ENCODE results near the gene EXD3.

The EXD3 gene

GRCh38 chr9:137273611-137274320 lies 149.2 kb downstream of the EXD3 start:
- TF ChIP-seq Cebpa-rat (IDR thresholded peaks at IDR 0.05) = no peak
- peak overlapping the region; percentile 84 to 100 (median 98) for H3K4me2 ChIP-seq
- peak overlapping the region in 2 of 10 experiments; percentile 19 to 47; a peak in 2 of 20 replicates for H3K4me3 ChIP-seq
- no peaks in the 10 kb centered on the region for H3K27me3 ChIP-seq
- peaks cover 77 to 100% (median 99%) of the 10 kb centered on the region in 10 experiments for H3K4me1 ChIP-seq
- H3K36me3 ChIP-seq = peaks cover 20 to 51% (median 40%) of the 10 kb centered on the region in 11 experiments
- peaks cover 11 to 60% (median 37%) of the 10 kb centered on the region in 11 experiments; a peak in 21 of 22 replicates for H4K20me1 ChIP-seq
- peak overlapping the region in 10 of 11 experiments; percentile 19 to 80 (median 58); a peak in 16 of 22 replicates for H3K9ac ChIP-seq
- no peaks in the 10 kb centered on the region for H3K9me3 ChIP-seq (replicated peaks in 1 of 11)
- peak overlapping the region in 9 of 11 experiments; percentile 49 to 95 (median 90); a peak in 18 of 22 replicates for H3K27ac ChIP-seq

- peaks cover 11 to 61% (median 40%) of the 10 kb centered on the region in 11 experiments; a peak in 20 of 22 replicates for H4K20me1 ChIP-seq
- peak overlapping the region in 3 of 11 experiments; percentile 1 to 68 (median 65); a peak in 1 of 22 replicates for H3K9ac ChIP-seq
- H3K27me3 ChIP-seq = no peaks in the 10 kb centered on the region
- peaks cover 23 to 54% (median 41%) of the 10 kb centered on the region in 11 experiments for H3K36me3 ChIP-seq
- TF ChIP-seq Cebpa-rat (IDR thresholded peaks at IDR 0.05) = no peak
- H3K4me1 ChIP-seq = peaks cover 79 to 100% (median 99%) of the 10 kb centered on the region in 10 experiments
- H3K4me3 ChIP-seq = no peak overlapping the region
- H3K4me2 ChIP-seq = peak overlapping the region in 8 of 11 experiments; percentile 82 to 98 (median 93); a peak in 13 of 22 replicates
- peak overlapping the region in 1 of 11 experiments; percentile 69; a peak in 1 of 22 replicates for H3K27ac ChIP-seq
- no peaks in the 10 kb centered on the region for H3K9me3 ChIP-seq (replicated peaks in 1 of 11)
Observed at GRCh38 chr9:137273095-137273490, 149.9 kb downstream of the EXD3 start.

- Histone ChIP-seq H3K4me3 (peak overlapping the region in 2 of 10 experiments; percentile 19 to 25; a peak in 4 of 20 replicates), H3K36me3 (peaks cover 26 to 60% (median 45%) of the 10 kb centered on the region in 11 experiments), H3K9ac (peak overlapping the region in 8 of 11 experiments; percentile 35 to 68 (median 62); a peak in 16 of 22 replicates), H4K20me1 (peaks cover 11 to 68% (median 40%) of the 10 kb centered on the region in 11 experiments; a peak in 20 of 22 replicates), H3K9me3 (replicated peaks in 1 of 11) (no peaks in the 10 kb centered on the region), H3K4me1 (peaks cover 85 to 100% (median 99%) of the 10 kb centered on the region in 10 experiments), H3K27me3 (no peaks in the 10 kb centered on the region), H3K27ac (peak overlapping the region in 8 of 11 experiments; percentile 23 to 75 (median 67); a peak in 15 of 22 replicates), H3K4me2 (peak overlapping the region; percentile 67 to 98 (median 87))
- no peak for TF ChIP-seq Cebpa-rat (IDR thresholded peaks at IDR 0.05)
Observed at GRCh38 chr9:137272241-137273094, 150.5 kb downstream of the EXD3 start.

- Histone ChIP-seq H3K4me1 (peaks cover 86 to 100% (median 97%) of the 10 kb centered on the region in 10 experiments), H3K36me3 (peaks cover 34 to 68% (median 53%) of the 10 kb centered on the region in 11 experiments), H3K9ac (peak overlapping the region in 9 of 11 experiments; percentile 7 to 68 (median 62); a peak in 17 of 22 replicates), H3K4me2 (peak overlapping the region; percentile 67 to 98 (median 87)), H4K20me1 (peaks cover 11 to 68% (median 40%) of the 10 kb centered on the region in 11 experiments; a peak in 20 of 22 replicates), H3K4me3 (no peak overlapping the region; a peak in 1 of 20 replicates), H3K27ac (peak overlapping the region in 8 of 11 experiments; percentile 32 to 75 (median 67); a peak in 14 of 22 replicates), H3K27me3 (no peaks in the 10 kb centered on the region), H3K9me3 (replicated peaks in 1 of 11) (no peaks in the 10 kb centered on the region)
- no peak for TF ChIP-seq Cebpa-rat (IDR thresholded peaks at IDR 0.05)
Observed at GRCh38 chr9:137271696-137272076, 151.3 kb downstream of the EXD3 start.

GRCh38 chr9:137270929-137271695 lies 151.8 kb downstream of the EXD3 start:
- Histone ChIP-seq H3K9me3 (replicated peaks in 1 of 11) (no peaks in the 10 kb centered on the region), H3K4me3 (peak overlapping the region in 2 of 10 experiments; percentile 12 to 19; a peak in 2 of 20 replicates), H3K9ac (peak overlapping the region in 9 of 11 experiments; percentile 7 to 69 (median 62); a peak in 17 of 22 replicates), H3K27me3 (no peaks in the 10 kb centered on the region), H3K4me2 (peak overlapping the region; percentile 67 to 98 (median 87)), H3K4me1 (peaks cover 86 to 100% (median 92%) of the 10 kb centered on the region in 10 experiments), H4K20me1 (peaks cover 11 to 73% (median 40%) of the 10 kb centered on the region in 11 experiments; a peak in 20 of 22 replicates), H3K36me3 (peaks cover 40 to 74% (median 59%) of the 10 kb centered on the region in 11 experiments), H3K27ac (peak overlapping the region in 9 of 11 experiments; percentile 15 to 75 (median 66); a peak in 17 of 22 replicates)
- TF ChIP-seq Cebpa-rat (IDR thresholded peaks at IDR 0.05) = no peak

GRCh38 chr9:137269231-137269772 lies 153.7 kb downstream of the EXD3 start:
- no peak for TF ChIP-seq Cebpa-rat (IDR thresholded peaks at IDR 0.05)
- peaks cover 11 to 81% (median 40%) of the 10 kb centered on the region in 11 experiments; a peak in 20 of 22 replicates for H4K20me1 ChIP-seq
- peak overlapping the region; percentile 59 to 98 (median 87) for H3K4me2 ChIP-seq
- no peaks in the 10 kb centered on the region for H3K9me3 ChIP-seq (replicated peaks in 1 of 11)
- peak overlapping the region in 10 of 11 experiments; percentile 5 to 72 (median 56); a peak in 17 of 22 replicates for H3K27ac ChIP-seq
- no peaks in the 10 kb centered on the region for H3K27me3 ChIP-seq
- peaks cover 71 to 85% (median 75%) of the 10 kb centered on the region in 10 experiments for H3K4me1 ChIP-seq
- H3K9ac ChIP-seq = peak overlapping the region in 9 of 11 experiments; percentile 16 to 61 (median 44); a peak in 15 of 22 replicates
- H3K4me3 ChIP-seq = peak overlapping the region in 3 of 10 experiments; percentile 10 to 41 (median 33); a peak in 3 of 20 replicates
- peaks cover 55 to 91% (median 75%) of the 10 kb centered on the region in 11 experiments for H3K36me3 ChIP-seq

- H3K27ac ChIP-seq = peak overlapping the region in 10 of 11 experiments; percentile 5 to 72 (median 56); a peak in 18 of 22 replicates
- no peak for TF ChIP-seq Cebpa-rat (IDR thresholded peaks at IDR 0.05)
- H4K20me1 ChIP-seq = peaks cover 11 to 81% (median 40%) of the 10 kb centered on the region in 11 experiments; a peak in 20 of 22 replicates
- no peaks in the 10 kb centered on the region for H3K9me3 ChIP-seq (replicated peaks in 1 of 11)
- H3K27me3 ChIP-seq = no peaks in the 10 kb centered on the region
- peaks cover 65 to 78% (median 68%) of the 10 kb centered on the region in 10 experiments for H3K4me1 ChIP-seq
- peak overlapping the region in 10 of 11 experiments; percentile 16 to 61 (median 40); a peak in 15 of 22 replicates for H3K9ac ChIP-seq
- peaks cover 62 to 91% (median 82%) of the 10 kb centered on the region in 11 experiments for H3K36me3 ChIP-seq
- H3K4me2 ChIP-seq = peak overlapping the region; percentile 59 to 98 (median 87)
- H3K4me3 ChIP-seq = peak overlapping the region in 3 of 10 experiments; percentile 10 to 41 (median 33); a peak in 4 of 20 replicates
Observed at GRCh38 chr9:137268538-137269201, 154.3 kb downstream of the EXD3 start.
